Measurements from ENCODE around the gene NFIB. TPM values are rescaled to one million over a fixed set of nuclear protein-coding genes. Genes with fewer than 3 reads are reported as not detected.

The NFIB gene
- total RNA-seq, 1 donor from 2014 or later = 76.4 TPM

DNA sequence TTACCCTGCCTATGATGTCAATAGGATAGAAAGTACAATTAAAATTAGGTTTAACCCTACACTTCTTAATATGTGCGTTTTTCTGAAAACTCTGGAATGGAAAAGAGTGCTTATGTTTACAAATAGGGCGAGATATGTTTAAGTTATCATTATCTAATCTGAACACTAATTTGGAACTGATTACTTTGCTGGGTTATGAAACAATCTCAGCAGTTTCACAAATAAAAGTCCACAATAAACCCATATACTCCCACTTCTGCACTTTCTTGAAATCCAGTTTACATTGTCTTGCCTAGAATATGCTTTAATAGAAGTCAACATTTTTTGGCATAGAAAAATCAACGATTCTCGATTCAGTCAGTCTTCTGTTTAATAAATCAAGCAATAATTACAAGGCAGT lies 236.3 kb downstream of the NFIB start:
- no peak overlapping the region for H3K4me3 Mint-ChIP-seq
- TF ChIP-seq, protein P1, sequence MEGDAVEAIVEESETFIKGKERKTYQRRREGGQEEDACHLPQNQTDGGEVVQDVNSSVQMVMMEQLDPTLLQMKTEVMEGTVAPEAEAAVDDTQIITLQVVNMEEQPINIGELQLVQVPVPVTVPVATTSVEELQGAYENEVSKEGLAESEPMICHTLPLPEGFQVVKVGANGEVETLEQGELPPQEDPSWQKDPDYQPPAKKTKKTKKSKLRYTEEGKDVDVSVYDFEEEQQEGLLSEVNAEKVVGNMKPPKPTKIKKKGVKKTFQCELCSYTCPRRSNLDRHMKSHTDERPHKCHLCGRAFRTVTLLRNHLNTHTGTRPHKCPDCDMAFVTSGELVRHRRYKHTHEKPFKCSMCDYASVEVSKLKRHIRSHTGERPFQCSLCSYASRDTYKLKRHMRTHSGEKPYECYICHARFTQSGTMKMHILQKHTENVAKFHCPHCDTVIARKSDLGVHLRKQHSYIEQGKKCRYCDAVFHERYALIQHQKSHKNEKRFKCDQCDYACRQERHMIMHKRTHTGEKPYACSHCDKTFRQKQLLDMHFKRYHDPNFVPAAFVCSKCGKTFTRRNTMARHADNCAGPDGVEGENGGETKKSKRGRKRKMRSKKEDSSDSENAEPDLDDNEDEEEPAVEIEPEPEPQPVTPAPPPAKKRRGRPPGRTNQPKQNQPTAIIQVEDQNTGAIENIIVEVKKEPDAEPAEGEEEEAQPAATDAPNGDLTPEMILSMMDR (conservative IDR thresholded peaks at IDR 0.05) = no peak
- H3K9me3 Mint-ChIP-seq = no peaks in the 10 kb centered on the region
- peaks cover 6% of the 10 kb centered on the region for H3K36me3 Mint-ChIP-seq
- no peaks in the 10 kb centered on the region for H3K27me3 Mint-ChIP-seq
- DNase-seq (ENCODE audit: extremely low spot score, unreplicated experiment) = no peak
- peaks cover 12% of the 10 kb centered on the region for H3K4me1 Mint-ChIP-seq (ENCODE audit: unreplicated experiment)
- H3K27ac Mint-ChIP-seq = no peak overlapping the region

DNA sequence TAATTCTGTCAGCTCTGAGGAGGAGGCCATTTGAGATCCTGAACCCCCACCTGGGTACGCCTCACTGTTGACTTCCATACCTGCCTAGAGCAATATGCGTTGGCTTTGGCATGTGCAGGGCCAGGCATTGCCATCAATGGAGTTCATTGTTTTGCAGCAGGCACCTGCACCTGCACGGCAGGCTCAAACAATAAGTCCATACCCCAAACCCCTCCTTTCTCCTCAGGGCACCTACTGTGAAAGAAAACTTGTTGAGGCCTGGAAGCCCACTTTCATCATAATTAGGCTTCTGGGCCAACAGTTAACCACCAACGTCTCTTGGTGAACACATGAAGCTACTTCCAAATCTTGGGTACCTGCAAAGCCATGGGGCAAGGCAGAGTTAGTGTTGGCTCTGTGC lies 238.7 kb downstream of the NFIB start:
- H3K27me3 Mint-ChIP-seq = no peaks in the 10 kb centered on the region
- no peaks in the 10 kb centered on the region for H3K36me3 Mint-ChIP-seq
- peaks cover 5% of the 10 kb centered on the region for H3K9me3 Mint-ChIP-seq
- DNase-seq (ENCODE audit: extremely low spot score, unreplicated experiment) = no peak
- H3K4me3 Mint-ChIP-seq = no peak overlapping the region
- TF ChIP-seq, protein P1 (conservative IDR thresholded peaks at IDR 0.05) = no peak
- peaks cover 12% of the 10 kb centered on the region for H3K4me1 Mint-ChIP-seq (ENCODE audit: unreplicated experiment)
- no peak overlapping the region for H3K27ac Mint-ChIP-seq

DNA sequence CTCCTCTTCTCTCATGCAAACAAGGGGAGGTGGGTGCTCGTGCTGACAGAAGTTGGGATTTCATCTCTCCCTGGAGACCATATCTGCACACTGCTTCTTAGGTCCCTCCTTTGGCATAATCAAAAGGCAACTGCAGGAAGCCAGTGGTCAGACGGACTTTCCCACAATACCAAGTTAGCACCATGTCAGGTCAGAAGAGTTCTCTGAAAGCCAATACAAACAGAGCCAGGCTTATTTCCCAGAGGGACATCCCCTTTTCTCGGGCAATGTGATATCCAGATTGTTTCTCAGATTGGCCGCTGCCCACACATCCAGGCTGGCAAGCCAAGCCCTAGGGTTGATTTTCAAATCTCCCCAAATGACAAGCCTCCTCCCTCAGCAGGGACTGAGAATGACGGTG lies 241.1 kb downstream of the NFIB start:
- no peaks in the 10 kb centered on the region for H3K27me3 Mint-ChIP-seq
- no peak for DNase-seq (ENCODE audit: extremely low spot score, unreplicated experiment)
- TF ChIP-seq, protein P1 (conservative IDR thresholded peaks at IDR 0.05) = no peak
- peaks cover 5% of the 10 kb centered on the region for H3K9me3 Mint-ChIP-seq
- H3K36me3 Mint-ChIP-seq = no peaks in the 10 kb centered on the region
- peaks cover 5% of the 10 kb centered on the region for H3K4me1 Mint-ChIP-seq (ENCODE audit: unreplicated experiment)
- H3K27ac Mint-ChIP-seq = no peak overlapping the region
- H3K4me3 Mint-ChIP-seq = no peak overlapping the region

DNA sequence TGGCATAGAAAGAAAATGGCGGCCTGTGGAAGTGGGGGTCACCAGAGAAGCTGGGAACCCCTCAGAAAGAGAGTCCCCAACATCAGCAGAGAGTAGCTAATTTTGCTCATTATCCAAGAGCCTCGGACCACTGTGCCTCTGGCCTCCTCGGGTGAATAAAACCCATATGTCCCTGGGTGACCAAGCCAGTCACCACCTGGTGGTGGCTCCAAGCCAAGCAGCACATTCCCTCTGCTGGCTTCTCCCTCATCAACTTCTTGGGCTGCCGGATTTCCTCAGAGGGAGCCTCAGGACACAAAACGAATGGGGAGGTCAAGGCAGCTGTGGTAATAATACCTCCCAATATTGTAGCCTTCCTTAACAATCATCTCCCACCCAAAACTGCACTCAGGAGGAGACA lies 242.5 kb downstream of the NFIB start:
- DNase-seq (ENCODE audit: extremely low spot score, unreplicated experiment) = no peak
- H3K27ac Mint-ChIP-seq = no peak overlapping the region

DNA sequence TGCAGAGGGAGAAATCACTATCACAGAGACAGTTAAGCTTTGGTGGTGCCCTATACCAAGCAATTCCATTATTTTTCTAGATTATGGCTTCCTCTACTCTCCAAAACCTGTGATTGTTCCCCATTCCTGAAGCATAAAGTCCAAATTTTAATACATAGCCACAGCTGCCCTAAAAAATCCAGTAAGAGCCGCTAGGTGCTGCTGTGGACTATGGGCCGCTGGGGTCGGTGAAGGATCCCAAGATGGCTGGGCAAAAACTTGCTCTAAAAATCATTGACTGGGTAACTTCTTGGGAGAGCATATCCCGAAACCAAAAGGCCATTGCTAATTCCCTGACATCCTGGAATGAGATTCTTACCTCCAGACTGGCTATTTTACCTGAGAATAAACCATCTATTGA lies 245.3 kb downstream of the NFIB start:
- no peak overlapping the region for H3K27ac Mint-ChIP-seq

More for the DNA sequence above, 242.5 kb downstream of the NFIB start:
- Mint-ChIP-seq H3K36me3 (no peaks in the 10 kb centered on the region), H3K27me3 (no peaks in the 10 kb centered on the region), H3K4me1 (ENCODE audit: unreplicated experiment) (peaks cover 14% of the 10 kb centered on the region), H3K4me3 (no peak overlapping the region), H3K9me3 (peaks cover 5% of the 10 kb centered on the region)
- TF ChIP-seq, protein P1 (conservative IDR thresholded peaks at IDR 0.05) = peak; percentile 40

More for the DNA sequence above, 245.3 kb downstream of the NFIB start:
- H3K36me3 Mint-ChIP-seq = no peaks in the 10 kb centered on the region
- no peaks in the 10 kb centered on the region for H3K27me3 Mint-ChIP-seq
- DNase-seq (ENCODE audit: extremely low spot score, unreplicated experiment) = no peak
- peaks cover 5% of the 10 kb centered on the region for H3K9me3 Mint-ChIP-seq
- no peak overlapping the region for H3K4me3 Mint-ChIP-seq
- peaks cover 14% of the 10 kb centered on the region for H3K4me1 Mint-ChIP-seq (ENCODE audit: unreplicated experiment)
- TF ChIP-seq, protein P1 (conservative IDR thresholded peaks at IDR 0.05) = no peak
